ENCODE results near the gene TMEM117.

GRCh38 chr12:44217146-44217883 lies 381.4 kb downstream of the TMEM117 start:
- TF ChIP-seq CTCF (IDR thresholded peaks at IDR 0.05; ENCODE audit: extremely low read depth in 1 of 2, insufficient read depth in 1 of 2, low read depth in 1 of 2, low read length in 2 of 2) (no peak), GATA2 (IDR thresholded peaks at IDR 0.05; ENCODE audit: insufficient read depth, insufficient read length, low read depth, low read length) (no peak), POLR2A (IDR thresholded peaks at IDR 0.05; ENCODE audit: low read depth, low read length) (no peak), EZH2 (IDR thresholded peaks at IDR 0.05; ENCODE audit: borderline replicate concordance, low read depth, low read length, severe bottlenecking) (no peak), FOS (IDR thresholded peaks at IDR 0.05; ENCODE audit: borderline replicate concordance, insufficient read depth, low read length) (no peak), POLR2AphosphoS5 (IDR thresholded peaks at IDR 0.05; ENCODE audit: insufficient read depth, low read depth, low read length) (no peak), JUN (IDR thresholded peaks at IDR 0.05; ENCODE audit: borderline replicate concordance, insufficient read depth, insufficient read length, low read depth) (no peak)

All from endothelial cell of umbilical vein (primary cell).